Ovary (tissue), 3 donors: ENCODE data around the gene DISP1.

Experiments used
- CTCF ChIP-seq, 3 donors: fragments of 450-650 bp in 2 of 3; fragments of 200-600 bp in 1 of 3; IDR thresholded peaks; one replicate each; pipeline versions ENCODE4 v1.5.1 to v1.8.0; 2016 to 2022; ENCODE audit warnings: antibody characterized with exemption in 3 of 3, mild to moderate bottlenecking in 1 of 3
- EP300 ChIP-seq: sonication (generic); formaldehyde crosslinking; IDR thresholded peaks from one replicate; pipeline ENCODE4 v1.6.1; 2017; ENCODE audit warnings: antibody characterized with exemption
- POLR2A ChIP-seq: fragments of 450-650 bp; IDR thresholded peaks from one replicate; pipeline ENCODE4 v1.6.1; 2017; ENCODE audit warnings: antibody characterized with exemption, mild to moderate bottlenecking, moderate library complexity
- donor health status: DM: no; HTN: no; CAD: no.

- TF ChIP-seq EP300, result no peak
- TF ChIP-seq POLR2A, result no peak
- TF ChIP-seq CTCF (IDR thresholded peaks at IDR 0.05), result no peak
These were observed 15.9 kb upstream of the DISP1 start for GRCh38 chr1:222798975-222799374.
